Cerebellar nuclear complex (tissue), 1 donor: ENCODE measurements around the gene LIMS2.

ENCODE experiments used
- DNase-seq, 2 experiments: peaks; one replicate each; lab custom pipeline; 2025; lab: John Stamatoyannopoulos, UW

Gene LIMS2

DNA sequence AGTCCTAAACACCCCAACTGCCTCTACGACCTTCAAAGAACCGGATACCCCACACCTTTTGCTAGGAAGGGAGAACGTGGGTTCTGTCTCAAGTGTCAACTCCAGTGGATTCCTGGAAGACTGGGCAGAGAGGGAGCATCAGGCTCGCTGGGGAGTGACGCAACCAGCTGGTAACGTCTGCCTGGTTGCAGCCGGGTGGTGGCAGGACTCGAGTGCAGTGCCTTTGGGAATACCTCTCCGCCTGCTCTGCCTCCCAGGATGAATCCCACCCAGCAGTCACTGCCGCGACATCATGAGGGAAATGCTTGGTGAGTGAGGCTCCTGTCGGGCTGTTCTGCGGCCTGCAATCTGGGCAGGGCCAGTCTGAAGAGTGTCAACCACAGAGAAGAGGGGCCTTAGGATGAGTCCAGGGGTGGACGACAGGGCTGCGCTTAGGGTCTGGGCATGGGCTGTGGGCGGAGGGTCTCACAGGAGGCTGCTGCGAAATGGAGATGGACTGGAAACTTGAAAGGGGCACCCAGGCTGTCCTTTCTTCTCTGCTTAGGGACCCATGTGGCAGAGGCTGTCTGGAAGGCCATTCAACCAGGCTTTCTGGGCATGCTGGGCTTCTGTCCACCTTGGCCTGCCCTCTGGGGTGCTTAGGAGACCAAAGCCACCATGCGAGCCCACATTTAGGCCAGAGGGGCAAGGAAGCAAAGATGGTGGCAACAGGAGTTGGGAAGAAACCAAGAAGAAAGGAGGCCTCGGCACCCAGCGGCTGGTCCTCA lies 16.5 kb downstream of the LIMS2 start:
- no peak for DNase-seq

DNA sequence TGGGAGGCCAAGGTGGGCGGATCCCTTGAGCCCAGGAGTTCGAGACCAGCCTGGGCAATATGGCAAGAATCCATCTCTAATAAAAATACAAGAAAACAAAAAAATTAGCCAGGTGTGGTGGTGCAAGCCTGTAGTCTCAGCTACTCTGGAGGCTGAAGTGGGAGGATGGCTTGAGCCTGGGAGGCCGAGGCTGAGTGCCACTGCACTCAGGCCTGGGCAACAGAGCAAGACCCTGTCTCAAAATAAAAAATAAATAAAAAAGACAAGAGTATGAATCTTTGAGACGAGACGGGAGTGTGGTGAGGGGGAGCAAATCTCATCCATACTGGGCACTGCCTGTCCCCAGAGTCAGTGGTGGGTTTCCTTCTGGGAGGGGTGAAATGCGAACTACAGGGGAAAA lies 17.2 kb downstream of the LIMS2 start:
- no peak for DNase-seq

DNA sequence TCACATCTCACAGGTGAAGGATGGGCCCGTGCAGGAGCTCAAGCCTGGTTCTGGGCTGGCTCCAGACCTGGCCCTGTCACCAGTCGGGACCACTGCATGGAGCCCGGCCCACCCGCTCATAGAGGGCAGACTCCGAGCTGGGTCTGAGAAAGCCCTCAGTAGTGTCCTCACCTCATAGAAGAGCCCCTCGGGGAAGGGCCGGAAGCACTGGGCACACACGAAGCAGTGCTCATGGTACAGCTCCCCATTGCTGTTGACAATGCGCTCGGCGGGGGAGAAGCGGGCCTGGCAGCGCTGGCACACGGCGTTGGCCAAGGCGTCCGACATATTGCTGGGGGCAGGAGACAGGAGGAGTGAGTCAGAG lies 18.1 kb downstream of the LIMS2 start:
- DNase-seq: no peak

DNA sequence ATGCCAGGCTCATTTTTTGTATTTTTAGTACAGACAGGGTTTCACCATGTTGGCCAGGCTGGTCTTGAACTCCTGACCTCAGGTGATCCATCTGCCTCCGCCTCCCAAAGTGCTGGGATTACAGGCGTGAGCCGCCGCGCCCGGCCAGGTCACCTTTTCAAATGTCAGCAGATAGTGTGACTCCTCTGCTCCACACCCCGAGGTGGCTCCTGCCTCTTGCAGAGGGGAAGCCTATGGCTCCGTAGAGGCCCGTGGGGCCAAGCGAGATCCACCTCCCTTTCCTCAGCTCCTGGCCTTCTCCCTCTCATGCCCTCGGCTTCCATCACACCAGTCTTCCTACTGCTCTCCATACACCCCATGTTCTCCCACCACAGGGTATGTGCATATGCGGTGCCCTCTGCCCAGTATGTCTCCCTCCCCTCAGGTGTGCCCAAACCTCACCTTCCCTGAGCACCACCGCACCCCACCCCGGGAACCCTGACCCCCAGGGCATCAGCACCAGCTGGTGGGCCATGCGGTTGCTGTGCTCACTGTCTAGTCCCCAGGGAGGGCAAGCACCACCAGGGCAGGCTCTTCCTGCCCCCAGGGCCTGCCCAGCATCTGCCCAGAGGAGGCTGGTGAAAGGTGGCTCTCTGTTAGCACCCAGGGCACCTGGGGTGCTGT lies 18.6 kb downstream of the LIMS2 start:
- no peak for DNase-seq

DNA sequence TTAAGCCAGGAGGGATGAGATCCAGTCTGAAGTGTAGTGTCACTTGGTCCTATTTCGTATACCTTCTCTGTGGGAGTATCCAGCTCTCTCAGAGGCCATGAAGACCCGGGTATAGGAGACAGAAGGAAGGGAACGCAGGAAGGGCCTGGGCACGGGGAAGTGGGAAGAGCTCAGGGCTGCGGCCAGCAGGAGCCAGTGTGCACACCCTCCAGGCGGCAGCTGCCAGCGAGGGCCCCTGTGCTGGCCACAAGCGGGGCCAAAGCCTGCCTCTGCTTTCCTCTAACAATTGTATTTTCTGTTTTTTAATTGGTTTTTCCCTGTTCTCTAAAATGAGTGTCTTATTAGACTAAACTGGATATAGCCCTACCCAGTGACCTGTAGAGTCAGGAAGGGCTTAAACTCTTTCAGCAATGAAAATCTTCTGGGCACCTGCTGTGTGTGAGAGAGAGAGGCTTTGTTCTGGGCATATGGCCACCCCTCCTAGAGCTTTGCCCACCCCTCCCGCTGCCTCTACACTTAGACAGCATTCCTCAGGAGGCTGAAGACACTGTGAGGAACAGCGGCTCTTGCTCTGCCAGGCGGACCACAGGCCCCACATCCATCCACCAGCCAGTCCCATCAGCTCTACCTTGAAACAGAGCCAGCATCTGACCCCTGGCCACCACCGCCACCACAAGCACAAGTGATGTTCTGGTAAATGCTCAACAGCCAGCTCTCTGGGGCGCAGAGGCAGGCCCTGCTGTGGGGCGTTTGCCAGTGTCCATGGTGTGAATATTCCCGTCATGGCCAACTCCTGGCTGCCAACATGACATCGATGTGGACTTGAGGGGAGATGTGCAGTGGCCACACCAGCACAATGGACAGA lies 19.9 kb downstream of the LIMS2 start:
- DNase-seq: no peak

DNA sequence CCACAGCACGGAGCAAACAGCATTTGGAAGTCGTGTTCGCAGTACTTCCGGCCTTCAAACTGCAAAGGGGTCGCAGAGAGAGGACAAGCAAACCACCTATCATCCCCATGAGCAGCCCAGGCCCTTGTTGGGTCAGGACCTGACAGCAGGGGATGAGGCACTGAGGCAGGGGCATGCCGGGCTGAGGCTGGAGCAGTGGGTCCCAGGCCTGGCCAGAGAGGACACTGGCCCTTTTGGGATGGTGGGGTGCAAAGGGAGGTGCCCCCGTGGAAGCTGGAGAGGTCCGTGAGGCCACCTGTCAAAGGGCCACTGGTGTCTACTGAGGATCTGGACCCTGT lies 20.5 kb downstream of the LIMS2 start:
- no peak for DNase-seq

DNA sequence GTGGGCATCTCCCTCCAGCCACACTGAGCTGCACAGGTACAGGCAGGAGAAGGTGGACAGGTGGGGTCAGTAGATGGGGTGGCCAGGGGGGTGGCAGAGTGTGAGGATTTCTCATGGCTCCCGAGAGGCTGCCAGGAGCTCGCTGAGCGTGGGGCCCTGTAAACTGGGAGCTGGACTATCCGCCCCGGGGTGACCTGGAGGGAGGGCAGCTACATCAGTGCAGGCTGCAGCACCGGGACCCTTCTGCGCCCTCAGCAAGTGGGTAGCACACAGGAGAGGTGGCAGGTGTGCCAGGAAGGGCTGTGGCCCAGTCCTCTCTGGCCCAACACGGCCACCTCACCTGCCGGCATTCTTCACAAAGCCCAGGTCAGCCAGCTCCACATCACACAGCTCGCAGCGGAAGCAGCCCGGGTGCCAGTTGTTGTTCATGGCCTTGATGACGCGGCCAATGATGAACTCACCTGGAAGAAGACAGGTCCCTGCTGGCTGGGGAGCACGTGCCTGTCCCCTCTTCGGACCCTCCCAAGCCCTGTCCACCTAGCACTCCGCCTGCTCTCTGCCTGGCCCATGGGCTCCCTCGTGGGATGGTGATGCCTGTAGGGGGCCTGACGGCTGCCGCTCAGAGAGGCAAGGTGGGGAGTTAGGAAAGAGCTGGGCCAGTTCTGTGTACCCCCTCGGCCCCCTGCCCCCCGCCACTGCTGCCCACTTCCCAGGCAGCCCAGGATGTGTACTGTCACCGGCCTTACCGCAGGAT lies 21.1 kb downstream of the LIMS2 start:
- no peak for DNase-seq

DNA sequence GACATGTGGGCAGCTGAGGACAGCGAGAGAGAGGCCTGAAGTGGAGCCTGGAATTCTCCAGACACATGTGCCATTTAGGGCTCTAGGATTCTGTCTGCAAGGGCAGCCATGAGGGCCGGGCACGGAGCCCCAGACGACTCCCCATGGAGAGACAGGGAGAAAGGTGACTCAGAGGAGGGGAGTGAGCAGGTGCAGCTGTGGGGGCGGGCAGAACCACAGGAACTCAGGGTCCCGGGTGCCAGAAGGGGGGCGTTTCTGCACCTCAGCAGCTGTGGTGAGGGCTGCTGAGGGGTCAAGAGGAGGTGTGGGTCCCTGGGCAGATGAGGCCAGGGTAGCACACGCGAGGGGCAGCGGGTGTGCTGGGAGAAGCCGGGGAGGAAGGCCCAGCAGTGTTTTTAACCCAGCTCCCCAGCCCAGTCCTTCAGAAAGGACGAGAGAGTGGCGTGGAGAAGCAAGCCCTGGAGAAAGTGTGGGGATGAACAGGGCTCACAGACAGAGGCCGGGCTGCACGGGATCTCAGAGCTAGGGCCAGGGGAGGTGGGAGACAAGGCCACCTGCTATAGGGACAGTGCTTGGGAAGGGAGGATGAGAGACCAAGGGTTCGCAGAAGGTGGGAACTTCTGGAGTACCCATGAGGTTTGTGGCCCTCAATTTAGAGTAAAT lies 21.8 kb downstream of the LIMS2 start:
- no peak for DNase-seq

DNA sequence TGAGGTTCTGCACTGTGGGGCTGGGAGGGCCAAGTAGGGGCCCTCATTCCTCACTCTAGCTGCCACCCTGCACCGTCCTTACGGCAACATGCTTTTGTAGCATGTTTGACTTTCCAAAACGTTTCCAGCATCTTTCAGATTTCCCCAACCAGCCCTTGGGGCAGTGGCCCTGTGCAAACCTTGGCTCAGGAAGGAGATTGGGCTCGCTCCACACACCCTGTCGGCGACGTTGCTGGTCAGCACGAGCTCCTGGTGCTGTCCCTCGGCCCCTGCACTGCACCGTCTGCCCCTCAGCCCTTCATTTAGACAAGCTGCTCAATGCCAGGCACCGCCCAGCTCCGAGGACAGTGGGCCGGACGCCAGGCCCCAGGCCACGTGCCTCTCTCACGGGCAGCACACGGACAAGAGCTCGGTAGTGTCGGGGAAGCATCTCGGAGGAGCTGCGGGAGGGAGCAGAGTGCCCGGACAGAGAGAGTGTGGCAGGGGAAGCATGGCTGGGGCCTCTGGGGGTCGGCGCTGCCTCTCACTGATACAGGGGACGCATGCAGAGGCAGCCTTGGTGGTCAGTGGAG lies 22.5 kb downstream of the LIMS2 start:
- DNase-seq: no peak

DNA sequence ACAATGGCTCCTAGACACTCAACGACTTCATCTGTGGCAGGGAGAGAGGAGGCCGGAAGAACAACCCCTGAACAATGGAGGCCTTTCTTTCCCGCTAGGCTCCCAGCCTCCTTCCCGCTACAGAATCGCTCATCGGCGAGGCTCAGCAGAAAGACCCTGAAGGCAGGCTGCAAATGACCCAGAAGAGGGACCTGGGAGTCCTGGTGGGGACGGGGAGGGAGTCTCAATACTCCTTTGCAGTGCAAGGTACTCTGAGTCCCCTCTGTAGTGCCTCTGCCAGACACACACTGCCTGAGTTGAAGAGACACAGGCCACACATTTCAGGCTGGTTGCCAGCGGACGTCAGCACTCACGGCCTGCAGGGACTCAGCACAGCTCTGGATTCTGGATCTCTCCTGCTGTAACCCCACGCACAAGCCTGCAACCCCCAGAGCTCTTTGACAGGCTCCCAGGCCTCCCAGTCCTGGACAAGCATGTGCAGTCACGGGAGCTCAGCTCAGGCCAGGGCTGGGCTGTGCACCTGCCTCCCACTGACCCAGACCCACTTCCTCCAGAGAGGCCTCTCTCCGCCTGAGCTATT lies 23.3 kb downstream of the LIMS2 start:
- no peak for DNase-seq

DNA sequence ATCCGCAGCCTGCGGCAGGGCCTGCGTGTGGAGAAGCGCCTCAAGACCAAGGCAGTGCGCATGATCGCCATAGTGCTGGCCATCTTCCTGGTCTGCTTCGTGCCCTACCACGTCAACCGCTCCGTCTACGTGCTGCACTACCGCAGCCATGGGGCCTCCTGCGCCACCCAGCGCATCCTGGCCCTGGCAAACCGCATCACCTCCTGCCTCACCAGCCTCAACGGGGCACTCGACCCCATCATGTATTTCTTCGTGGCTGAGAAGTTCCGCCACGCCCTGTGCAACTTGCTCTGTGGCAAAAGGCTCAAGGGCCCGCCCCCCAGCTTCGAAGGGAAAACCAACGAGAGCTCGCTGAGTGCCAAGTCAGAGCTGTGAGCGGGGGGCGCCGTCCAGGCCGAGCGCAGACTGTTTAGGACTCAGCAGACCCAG lies 23.9 kb downstream of the LIMS2 start:
- DNase-seq: no peak

DNA sequence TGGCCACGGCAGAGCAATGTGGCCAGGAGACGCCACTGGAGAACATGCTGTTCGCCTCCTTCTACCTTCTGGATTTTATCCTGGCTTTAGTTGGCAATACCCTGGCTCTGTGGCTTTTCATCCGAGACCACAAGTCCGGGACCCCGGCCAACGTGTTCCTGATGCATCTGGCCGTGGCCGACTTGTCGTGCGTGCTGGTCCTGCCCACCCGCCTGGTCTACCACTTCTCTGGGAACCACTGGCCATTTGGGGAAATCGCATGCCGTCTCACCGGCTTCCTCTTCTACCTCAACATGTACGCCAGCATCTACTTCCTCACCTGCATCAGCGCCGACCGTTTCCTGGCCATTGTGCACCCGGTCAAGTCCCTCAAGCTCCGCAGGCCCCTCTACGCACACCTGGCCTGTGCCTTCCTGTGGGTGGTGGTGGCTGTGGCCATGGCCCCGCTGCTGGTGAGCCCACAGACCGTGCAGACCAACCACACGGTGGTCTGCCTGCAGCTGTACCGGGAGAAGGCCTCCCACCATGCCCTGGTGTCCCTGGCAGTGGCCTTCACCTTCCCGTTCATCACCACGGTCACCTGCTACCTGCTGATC lies 24.4 kb downstream of the LIMS2 start:
- DNase-seq: no peak

DNA sequence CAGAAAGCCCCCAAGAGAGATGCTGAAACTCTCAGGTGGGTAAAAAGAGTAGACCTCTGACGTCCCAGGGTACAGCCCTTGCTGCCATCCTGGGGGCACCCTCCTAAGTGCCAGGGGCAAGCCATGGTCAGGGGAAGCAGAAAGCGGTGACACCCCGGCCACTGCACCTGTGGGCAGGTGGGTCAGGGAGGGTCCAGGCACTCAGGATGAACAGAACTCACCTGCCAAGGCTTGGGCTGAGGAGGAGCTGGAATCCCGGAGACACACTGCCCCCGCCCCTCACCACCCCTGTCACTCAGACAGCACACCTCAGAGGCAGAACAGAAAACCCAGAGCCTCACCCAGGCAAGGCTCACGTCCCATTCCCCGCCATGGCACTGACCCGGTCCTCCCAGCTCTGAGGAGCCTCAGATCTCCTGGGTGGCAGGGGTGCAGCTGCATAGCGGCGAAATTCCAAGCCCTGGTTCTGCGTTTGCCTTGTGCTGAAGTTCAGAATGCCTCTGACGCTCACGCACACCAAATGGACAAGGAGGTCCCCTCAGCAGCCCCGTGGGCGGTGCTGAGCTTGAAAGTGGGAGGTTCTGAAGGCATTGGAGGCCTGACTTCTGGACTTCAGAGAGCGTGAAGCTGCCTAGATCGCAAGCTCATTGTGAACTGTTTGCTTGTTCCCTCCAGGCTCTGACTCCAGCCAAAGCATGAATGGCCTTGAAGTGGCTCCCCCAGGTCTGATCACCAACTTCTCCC lies 25.1 kb downstream of the LIMS2 start:
- no peak for DNase-seq

DNA sequence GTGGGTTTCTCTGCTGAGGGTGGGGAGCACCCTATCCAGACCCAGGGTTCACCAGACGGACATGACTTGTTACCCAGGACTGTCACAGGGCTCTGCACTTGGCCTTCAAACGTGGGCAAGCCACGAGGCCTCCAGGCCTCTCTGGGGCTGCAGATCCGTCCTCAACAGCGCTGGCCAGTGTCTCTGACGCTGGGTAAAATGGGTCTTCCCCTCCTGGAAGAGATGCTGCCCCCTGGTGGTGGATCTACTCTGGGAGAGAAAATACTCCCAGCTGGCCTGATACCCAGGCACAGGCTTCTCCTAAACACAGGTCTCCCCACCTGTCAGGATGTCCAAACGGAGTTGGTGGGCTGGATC lies 25.7 kb downstream of the LIMS2 start:
- DNase-seq: no peak

DNA sequence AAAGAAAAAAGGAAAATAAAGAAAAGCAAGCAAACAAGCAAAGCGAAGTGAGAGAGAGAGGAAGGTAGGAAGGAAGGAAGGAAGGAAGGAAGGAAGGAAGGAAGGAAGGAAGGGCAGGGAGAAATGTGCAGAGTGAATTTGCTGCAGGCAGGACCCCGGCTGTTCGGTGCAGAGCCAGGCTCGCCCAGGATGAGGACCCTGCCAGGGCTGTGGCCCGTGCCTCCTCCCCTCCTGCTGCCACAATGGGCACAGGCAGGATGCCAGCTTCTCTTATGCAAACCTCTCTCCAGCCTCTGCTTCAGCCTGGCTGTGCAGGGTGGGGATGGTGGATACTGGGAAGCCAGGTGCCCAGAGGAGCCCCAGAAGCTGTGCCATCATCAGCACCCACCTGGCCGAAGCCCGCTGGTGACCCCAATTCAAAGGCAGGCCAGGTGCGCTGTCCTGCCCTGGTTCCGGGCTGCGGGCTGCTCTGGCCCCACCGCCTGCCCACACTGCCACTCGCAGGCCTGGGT lies 26.2 kb downstream of the LIMS2 start:
- DNase-seq: no peak

DNA sequence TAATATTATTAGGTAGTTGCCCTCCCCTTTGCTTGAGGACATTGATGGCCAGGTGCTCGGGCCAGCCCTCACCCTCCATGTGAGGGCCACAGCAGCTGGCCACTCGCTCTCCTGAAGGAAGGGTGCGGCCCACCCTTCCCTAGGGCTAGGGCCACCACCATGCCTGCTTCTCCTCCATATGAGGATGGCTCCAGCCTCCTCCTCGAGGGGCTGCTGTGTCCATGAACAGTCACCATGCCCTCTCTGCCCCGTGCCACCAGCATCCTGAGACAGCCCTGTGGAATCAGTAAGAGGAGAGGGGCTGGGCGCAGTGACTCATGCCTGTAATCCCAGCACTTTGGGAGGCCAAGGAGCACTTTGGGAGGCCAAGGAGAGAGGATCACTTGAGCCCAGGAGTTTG lies 27.0 kb downstream of the LIMS2 start:
- no peak for DNase-seq

DNA sequence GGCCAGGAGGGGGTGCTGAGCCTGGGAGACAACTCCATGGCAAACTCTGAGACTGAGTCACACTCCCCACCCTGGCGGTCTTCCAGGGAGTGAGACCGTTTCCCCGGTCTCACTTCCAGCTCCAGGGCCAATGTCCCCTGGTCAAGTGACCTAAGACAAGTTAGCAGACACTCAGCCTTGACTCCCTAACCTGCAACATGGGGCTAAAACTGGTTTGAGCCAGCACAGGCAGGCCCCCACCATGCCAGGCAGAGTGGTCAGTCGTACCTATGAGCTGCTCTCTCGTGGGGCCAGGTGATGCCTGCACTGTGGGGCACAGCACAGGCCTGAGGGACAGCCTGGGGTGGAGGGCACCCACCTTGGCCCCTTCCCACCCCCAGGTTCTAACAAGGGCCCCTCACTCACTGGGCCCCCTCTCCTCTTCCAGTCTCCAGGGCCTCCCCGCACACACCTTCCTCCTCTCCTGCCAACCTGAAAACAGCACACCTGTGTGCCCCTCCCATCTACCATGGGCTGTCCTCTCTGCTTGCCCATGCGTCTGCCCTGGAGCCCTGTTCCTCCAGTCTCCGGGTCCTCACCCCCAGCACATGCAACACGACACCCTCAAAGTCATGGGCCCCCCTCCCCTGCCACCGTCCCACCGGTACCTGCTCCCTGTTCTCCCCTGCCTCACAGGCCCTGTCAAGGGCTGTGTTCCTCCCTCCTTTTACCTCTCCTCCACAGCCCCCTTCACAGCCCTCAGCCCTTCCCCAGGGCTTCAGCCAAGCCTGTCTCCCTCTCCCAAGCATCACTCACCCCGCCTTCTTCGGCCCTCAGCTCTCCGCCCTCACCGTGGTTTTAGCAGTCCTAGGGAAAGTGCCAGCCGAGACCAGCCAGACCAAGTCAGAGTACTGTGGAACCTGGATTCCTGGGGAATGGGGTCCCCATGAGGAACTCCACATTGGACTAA lies 27.8 kb downstream of the LIMS2 start:
- no peak for DNase-seq

DNA sequence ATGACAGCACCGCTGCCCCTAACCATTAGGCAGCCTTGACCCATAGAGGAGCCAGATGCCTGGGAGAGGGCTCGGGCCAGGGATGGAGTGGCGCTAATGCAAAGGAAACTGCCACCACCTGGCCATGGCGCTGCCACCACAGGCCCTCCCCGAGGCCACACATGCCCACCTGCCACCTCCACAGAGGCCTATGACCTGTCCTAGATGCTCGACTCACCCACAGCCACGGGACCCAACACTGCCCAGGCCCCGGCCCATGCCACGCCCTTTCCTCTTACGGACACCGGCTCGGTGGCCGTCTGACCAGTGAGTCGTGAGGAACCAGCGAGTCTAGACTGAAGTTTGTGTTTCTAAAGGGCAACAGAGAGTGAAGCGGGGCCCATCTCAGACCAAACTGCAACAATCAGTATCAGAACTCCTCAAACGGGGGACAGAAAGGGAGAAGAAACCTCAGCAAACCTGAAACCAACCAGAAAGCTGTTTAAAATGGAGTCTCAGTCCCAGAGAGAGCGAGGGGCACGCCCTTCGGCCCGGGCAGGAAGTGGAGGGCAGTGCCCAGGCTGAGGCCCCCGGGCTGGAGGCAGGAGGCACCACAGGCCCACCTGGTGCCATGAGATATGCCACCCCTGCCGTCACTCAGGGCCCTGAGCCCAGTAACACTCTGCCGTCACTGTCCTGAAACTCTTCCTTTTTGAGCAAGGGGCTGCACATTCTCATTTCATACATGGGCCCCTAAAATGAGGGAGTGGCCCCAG lies 28.7 kb downstream of the LIMS2 start:
- no peak for DNase-seq
